ENCODE results near the gene JUP.

JUP gene

DNA sequence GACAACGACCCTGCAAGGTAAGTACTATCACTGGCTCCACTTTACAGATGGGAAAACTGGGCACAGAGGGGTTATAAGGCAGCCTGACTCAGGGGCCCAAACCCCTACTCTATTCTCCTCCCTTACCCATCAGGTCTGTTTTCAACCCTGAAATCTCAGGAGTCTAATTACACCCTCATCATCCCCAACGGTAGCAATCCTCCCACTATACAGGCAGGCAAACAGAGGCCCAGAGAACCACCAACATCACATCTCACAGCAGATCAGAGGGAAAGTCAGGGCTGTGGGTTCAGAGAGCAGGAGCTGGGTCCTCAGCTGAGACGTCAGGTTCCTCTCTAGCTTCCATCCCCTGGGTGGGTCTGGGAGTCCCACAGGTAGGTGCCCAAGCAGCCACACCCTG lies 16.5 kb downstream of the JUP start:
- no peak overlapping the region for H3K4me3 ChIP-seq (ENCODE audit: low read length)
- no peak for DNase-seq (ENCODE audit: low read depth)
- TF ChIP-seq, protein P1, sequence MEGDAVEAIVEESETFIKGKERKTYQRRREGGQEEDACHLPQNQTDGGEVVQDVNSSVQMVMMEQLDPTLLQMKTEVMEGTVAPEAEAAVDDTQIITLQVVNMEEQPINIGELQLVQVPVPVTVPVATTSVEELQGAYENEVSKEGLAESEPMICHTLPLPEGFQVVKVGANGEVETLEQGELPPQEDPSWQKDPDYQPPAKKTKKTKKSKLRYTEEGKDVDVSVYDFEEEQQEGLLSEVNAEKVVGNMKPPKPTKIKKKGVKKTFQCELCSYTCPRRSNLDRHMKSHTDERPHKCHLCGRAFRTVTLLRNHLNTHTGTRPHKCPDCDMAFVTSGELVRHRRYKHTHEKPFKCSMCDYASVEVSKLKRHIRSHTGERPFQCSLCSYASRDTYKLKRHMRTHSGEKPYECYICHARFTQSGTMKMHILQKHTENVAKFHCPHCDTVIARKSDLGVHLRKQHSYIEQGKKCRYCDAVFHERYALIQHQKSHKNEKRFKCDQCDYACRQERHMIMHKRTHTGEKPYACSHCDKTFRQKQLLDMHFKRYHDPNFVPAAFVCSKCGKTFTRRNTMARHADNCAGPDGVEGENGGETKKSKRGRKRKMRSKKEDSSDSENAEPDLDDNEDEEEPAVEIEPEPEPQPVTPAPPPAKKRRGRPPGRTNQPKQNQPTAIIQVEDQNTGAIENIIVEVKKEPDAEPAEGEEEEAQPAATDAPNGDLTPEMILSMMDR (conservative IDR thresholded peaks at IDR 0.05; ENCODE audit: low read length): no peak

DNA sequence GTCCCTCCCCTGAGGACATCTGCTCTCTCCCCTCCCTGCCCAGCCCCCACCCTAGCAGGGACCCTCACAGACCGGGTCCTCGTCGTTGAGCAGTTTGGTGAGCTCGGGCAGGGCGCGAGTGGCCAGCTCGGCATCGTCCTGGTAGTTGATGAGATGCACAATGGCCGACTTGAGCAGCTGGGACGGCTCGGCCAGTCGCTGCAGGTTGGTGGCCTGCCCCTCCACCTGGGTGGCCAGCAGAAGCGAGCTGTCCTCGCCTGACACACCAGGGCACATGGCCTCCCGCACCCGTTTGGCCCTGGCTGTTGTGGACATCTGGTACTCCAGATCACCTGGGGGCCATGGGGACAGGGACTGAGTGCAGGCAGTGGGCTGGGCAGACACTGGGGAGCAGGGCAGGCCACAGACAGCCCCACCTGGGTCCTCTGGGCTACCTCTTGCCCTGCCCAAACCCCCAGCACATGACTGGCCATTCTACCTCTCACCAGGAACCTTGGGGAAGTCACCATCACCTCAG lies 17.1 kb downstream of the JUP start:
- DNase-seq (ENCODE audit: low read depth): no peak
- TF ChIP-seq, protein P1 (conservative IDR thresholded peaks at IDR 0.05; ENCODE audit: low read length): no peak
- H3K4me3 ChIP-seq (ENCODE audit: low read length): no peak overlapping the region

DNA sequence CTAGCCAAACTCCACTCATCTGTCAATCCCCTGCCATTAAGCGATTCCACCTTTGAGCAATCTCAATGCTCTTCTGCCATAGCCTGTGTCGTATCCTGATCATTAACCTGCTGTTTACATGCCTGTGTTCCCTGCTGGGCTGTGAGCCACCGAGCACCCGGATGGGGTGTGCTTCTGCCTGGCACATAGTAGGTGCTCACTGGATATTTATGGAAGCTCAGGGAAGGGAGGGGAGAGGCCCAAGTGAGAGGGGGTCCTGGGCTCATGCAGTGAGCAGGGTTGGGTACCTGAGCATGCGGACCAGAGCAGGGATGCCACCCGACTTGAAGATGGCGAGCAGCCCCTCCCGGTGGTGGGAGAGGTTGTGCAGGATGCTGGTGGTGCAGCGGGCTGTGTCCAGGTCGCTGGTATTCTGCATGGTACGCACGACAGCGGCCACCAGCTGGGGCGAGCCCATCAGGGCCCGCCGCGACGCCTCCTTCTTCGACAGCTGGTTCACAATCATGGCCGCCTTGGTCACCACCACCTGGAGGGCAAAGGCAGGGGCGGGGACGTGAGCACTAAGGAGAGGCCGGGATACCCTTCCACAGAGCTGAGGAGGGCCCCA lies 17.7 kb downstream of the JUP start:
- TF ChIP-seq, protein P1 (conservative IDR thresholded peaks at IDR 0.05; ENCODE audit: low read length): no peak
- no peak for DNase-seq (ENCODE audit: low read depth)
- no peak overlapping the region for H3K4me3 ChIP-seq (ENCODE audit: low read length)

DNA sequence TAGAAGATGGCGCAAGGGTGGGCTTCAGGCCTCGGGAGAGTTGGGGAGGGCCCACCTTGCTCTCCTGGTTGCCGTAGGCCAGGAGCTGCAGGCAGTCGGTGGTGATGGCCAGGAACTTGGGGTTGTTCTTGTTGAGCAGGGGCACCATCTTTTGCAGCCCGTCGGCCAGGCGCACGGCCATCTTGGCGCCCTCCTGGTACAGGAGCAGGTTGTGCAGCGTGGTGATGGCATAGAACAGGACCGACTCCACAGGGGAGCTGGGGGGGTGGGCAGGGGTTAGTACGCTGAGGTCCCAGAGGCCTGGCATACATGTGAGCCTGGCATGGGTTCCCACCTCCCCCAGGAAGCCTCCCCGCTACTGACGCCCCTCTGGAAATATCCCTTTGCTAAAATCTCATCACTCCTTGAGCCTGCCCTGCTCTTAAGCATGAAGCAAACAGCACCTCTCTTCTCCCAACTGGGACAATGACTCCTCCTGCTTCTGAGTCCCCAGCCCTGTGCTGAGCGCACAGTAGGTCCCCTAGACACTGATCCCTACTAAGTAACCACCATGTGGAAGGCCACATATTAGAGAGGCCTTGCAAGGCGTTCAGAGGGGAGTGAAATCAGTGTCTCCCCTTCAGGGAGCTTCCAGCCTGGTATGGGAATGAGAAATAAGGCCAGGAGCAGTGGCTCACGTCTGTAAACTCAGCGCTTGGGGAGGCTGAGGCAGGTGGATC lies 19.0 kb downstream of the JUP start:
- TF ChIP-seq, protein P1 (conservative IDR thresholded peaks at IDR 0.05; ENCODE audit: low read length): no peak
- no peak for DNase-seq (ENCODE audit: low read depth)
- no peak overlapping the region for H3K4me3 ChIP-seq (ENCODE audit: low read length)

DNA sequence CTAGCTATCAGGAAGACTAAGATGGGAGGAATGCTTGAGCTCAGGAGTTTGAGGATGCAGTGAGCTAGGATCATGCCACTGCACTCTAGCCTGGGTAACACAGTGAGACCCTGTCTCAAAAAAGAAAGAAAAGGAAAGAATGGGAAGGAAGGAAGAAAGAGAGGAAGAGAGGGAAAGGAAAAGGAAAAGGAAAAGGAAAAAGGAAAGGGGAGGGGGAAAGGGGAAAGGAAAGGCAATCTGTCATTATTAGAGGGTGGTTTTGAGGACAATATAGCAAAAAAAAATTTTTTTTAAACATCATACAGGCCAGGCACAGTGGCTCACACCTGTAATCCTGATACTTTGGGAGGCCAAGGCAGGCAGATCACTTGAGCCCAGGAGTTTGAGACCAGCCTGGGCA lies 20.4 kb downstream of the JUP start:
- TF ChIP-seq, protein P1 (conservative IDR thresholded peaks at IDR 0.05; ENCODE audit: low read length): no peak
- no peak for DNase-seq (ENCODE audit: low read depth)
- H3K4me3 ChIP-seq (ENCODE audit: low read length): no peak overlapping the region

DNA sequence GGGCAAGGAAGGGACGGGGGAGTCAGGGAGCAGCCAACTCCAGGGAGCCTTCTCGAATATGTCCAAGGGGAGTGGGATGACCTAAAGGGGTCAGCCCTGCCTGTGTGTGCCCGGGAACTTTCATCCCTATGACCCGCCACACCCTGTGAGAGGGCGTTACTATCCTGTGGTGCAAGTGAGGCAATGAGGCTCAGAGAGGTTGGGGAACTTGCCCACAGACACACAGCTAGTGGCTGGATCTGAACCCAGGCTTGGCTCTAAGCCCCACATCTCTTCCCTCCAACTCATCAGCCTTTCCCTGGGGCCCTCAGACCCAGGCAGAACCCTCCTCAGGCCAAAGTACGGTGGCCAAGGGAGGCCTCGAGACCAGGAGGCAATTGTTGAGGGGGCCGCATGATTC lies 23.2 kb downstream of the JUP start:
- TF ChIP-seq, protein P1 (conservative IDR thresholded peaks at IDR 0.05; ENCODE audit: low read length): no peak
- DNase-seq (ENCODE audit: low read depth): no peak
- H3K4me3 ChIP-seq (ENCODE audit: low read length): no peak overlapping the region

DNA sequence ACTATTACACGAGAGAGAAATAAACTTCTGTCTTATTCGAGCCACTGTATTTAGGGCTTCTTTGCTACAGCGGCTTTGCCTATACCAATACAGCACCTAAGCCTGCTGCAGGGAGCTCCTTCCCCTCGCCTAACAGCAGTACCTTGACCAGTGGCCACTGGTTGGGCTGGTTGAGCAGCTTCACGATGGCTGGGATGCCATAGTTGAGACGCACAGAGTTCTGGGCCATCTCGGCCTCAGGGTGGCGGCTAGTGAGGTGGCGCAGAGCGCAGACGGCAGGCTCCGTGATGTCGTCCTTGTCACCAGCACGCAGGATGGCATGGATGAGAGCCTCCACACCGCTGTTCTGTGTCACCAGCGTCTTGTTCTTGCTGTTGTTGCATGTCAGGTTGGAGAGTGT lies 23.7 kb downstream of the JUP start:
- no peak for DNase-seq (ENCODE audit: low read depth)
- H3K4me3 ChIP-seq (ENCODE audit: low read length): no peak overlapping the region
- TF ChIP-seq, protein P1 (conservative IDR thresholded peaks at IDR 0.05; ENCODE audit: low read length): no peak
